ENCODE results near the gene TMEM30A. TPM values are rescaled to one million over a fixed set of nuclear protein-coding genes. Genes with fewer than 3 reads are reported as not detected.

The TMEM30A gene
- total RNA-seq (100 to 1,000 TPM in 2 of 9 donors, 10 to 100 TPM in 7; 45.3 to 134 (median 71.3) TPM), polyA plus RNA-seq (10 to 100 TPM; 33.7 to 74.2 (median 34.0) TPM)
- long read RNA-seq, donor 1, full-length matches to known transcripts, result 25 of 32 reads
- long read RNA-seq, donor 1, partial matches to known transcripts, result 7 of 32 reads
- long read RNA-seq, donor 1, other reads (novel, unspliced or antisense), result 0 of 32 reads
- long read RNA-seq, donor 2, full-length matches to known transcripts, result 24 of 29 reads
- long read RNA-seq, donor 2, partial matches to known transcripts, result 5 of 29 reads
- long read RNA-seq, donor 2, other reads (novel, unspliced or antisense), result 0 of 29 reads
- long read RNA-seq, donor 3, full-length matches to known transcripts, result 28 of 28 reads
- long read RNA-seq, donor 3, partial matches to known transcripts, result 0 of 28 reads
- long read RNA-seq, donor 3, other reads (novel, unspliced or antisense), result 0 of 28 reads
- long read RNA-seq, donor 4, full-length matches to known transcripts, result 21 of 24 reads
- long read RNA-seq, donor 4, partial matches to known transcripts, result 2 of 24 reads
- long read RNA-seq, donor 4, other reads (novel, unspliced or antisense), result 1 of 24 reads
- long read RNA-seq, donor 5, full-length matches to known transcripts, result 193 of 212 reads
- long read RNA-seq, donor 5, partial matches to known transcripts, result 8 of 212 reads
- long read RNA-seq, donor 5, other reads (novel, unspliced or antisense), result 11 of 212 reads
- long read RNA-seq, donor 6, full-length matches to known transcripts, result 14 of 15 reads
- long read RNA-seq, donor 6, partial matches to known transcripts, result 0 of 15 reads
- long read RNA-seq, donor 6, other reads (novel, unspliced or antisense), result 1 of 15 reads
- long read RNA-seq, donor 7, full-length matches to known transcripts, result 14 of 26 reads
- long read RNA-seq, donor 7, partial matches to known transcripts, result 12 of 26 reads
- long read RNA-seq, donor 7, other reads (novel, unspliced or antisense), result 0 of 26 reads
- long read RNA-seq, donor 8, full-length matches to known transcripts, result 42 of 64 reads
- long read RNA-seq, donor 8, partial matches to known transcripts, result 22 of 64 reads
- long read RNA-seq, donor 8, other reads (novel, unspliced or antisense), result 0 of 64 reads
- long read RNA-seq, donor 9, full-length matches to known transcripts, result 29 of 35 reads
- long read RNA-seq, donor 9, partial matches to known transcripts, result 6 of 35 reads
- long read RNA-seq, donor 9, other reads (novel, unspliced or antisense), result 0 of 35 reads
- long read RNA-seq, donor 10, full-length matches to known transcripts, result 14 of 21 reads
- long read RNA-seq, donor 10, partial matches to known transcripts, result 7 of 21 reads
- long read RNA-seq, donor 10, other reads (novel, unspliced or antisense), result 0 of 21 reads

- Histone ChIP-seq H3K4me3 (peak within 1 kb of the TSS; percentile 74 to 99 (median 90)), H3K27me3 (no peaks in the 10 kb centered on the region), H3K4me1 (replicated peaks in 1 of 2) (peaks cover 11 to 48% of the 10 kb centered on the region in 2 donors), H3K36me3 (replicated peaks in 1 of 2) (no peaks in the 10 kb centered on the region), H3K27ac (peak within 1 kb of the TSS; percentile 81 to 94 (median 85)), H3K9me3 (replicated peaks in 1 of 3) (no peaks in the 10 kb centered on the region)
- WGBS, 4 donors, result 0 to 1% (median 0%) methylated on average over 37 to 55 of the region's 55 CpGs
- peak; percentile 97 to 99 (median 99) for DNase-seq
- intact Hi-C loops (cut with DNase I), result no loop called here
- TF ChIP-seq POLR2A (IDR thresholded peaks at IDR 0.05) (peak; percentile 63 to 91), CTCF (IDR thresholded peaks at IDR 0.05) (no peak)
These were observed at the start of gene TMEM30A for GRCh38 chr6:75284632-75285282. TMEM30A (minus strand) TSS chr6:75284792; CDS start chr6:75284638, 154 bp downstream.

- H3K9me3 ChIP-seq (replicated peaks in 1 of 3), result no peaks in the 10 kb centered on the region
- H3K36me3 ChIP-seq (replicated peaks in 1 of 2), result no peaks in the 10 kb centered on the region
- no peak for DNase-seq
- intact Hi-C loops (cut with DNase I), result no loop called here
- H3K27me3 ChIP-seq, result no peaks in the 10 kb centered on the region
- no peak for TF ChIP-seq POLR2A (IDR thresholded peaks at IDR 0.05)
- no peak for TF ChIP-seq CTCF (IDR thresholded peaks at IDR 0.05)
- H3K4me3 ChIP-seq, result no peak overlapping the region
- WGBS, 4 donors, result 80 to 91% (median 89%) methylated on average over 2 of the region's 2 CpGs
- no peak overlapping the region for H3K27ac ChIP-seq
- H3K4me1 ChIP-seq (replicated peaks in 1 of 2), result no peaks in the 10 kb centered on the region
These were observed 49.1 kb upstream of the TMEM30A start for GRCh38 chr6:75333676-75334200.

- TF ChIP-seq POLR2A (IDR thresholded peaks at IDR 0.05), result no peak
- no peak for TF ChIP-seq CTCF (IDR thresholded peaks at IDR 0.05)
- Histone ChIP-seq H3K27me3 (no peaks in the 10 kb centered on the region), H3K4me3 (no peak overlapping the region), H3K36me3 (replicated peaks in 1 of 2) (no peaks in the 10 kb centered on the region), H3K9me3 (replicated peaks in 1 of 3) (no peaks in the 10 kb centered on the region), H3K27ac (no peak overlapping the region), H3K4me1 (replicated peaks in 1 of 2) (no peaks in the 10 kb centered on the region)
- no peak for DNase-seq
- intact Hi-C loops (cut with DNase I), result no loop called here
- WGBS, 4 donors, result 86 to 96% (median 92%) methylated on average over 2 of the region's 2 CpGs
These were observed 46.6 kb upstream of the TMEM30A start for GRCh38 chr6:75331151-75331550.
